OCI-LY3 (cell line): ENCODE measurements around the gene BRPF1.

Source experiments
- CTCF ChIP-seq: fragments of 200-600, 300-600 bp; sonication (generic); IDR thresholded peaks from 2 replicates; pipeline ENCODE4 v1.5.1; 2014; ENCODE audit warnings: antibody characterized with exemption, low read length, low read depth
- EZH2phosphoT487 ChIP-seq: fragments of 200-600 bp; shearing (Covaris generic); IDR thresholded peaks from 2 replicates; pipeline ENCODE4 v1.6.1; 2018; ENCODE audit warnings: antibody characterized with exemption, mixed run types, low read depth

- TF ChIP-seq CTCF (no peak), EZH2phosphoT487 (no peak)
Observed at GRCh38 chr3:9769426-9770275, 38.1 kb downstream of the BRPF1 start, which contains the start of gene CAMK1.
